H9 (cell line): ENCODE results near the gene MYMK. TPM values are rescaled to one million over a fixed set of nuclear protein-coding genes. Genes with fewer than 3 reads are reported as not detected.

Experiments used
- DNase-seq: peaks from one replicate; pipeline ENCODE4 v3.0.0-alpha.2; 2017
- H2AFZ ChIP-seq: one replicate; pipeline ENCODE4 v1.6.1; 2013; ENCODE audit warnings: mild to moderate bottlenecking, low read length, control low read depth, moderate library complexity
- H2AK5ac ChIP-seq: 2 replicates; pipeline ENCODE4 v1.6.1; 2013; ENCODE audit warnings: low read length, control low read depth, mixed read lengths; ENCODE audit not compliant: insufficient read length
- H2BK120ac ChIP-seq: one replicate; pipeline ENCODE4 v1.6.1; 2013; ENCODE audit warnings: low read depth, mild to moderate bottlenecking, low read length, control low read depth, inconsistent platforms; ENCODE audit not compliant: poor library complexity, severe bottlenecking
- H2BK12ac ChIP-seq: 2 replicates; pipeline ENCODE4 v1.6.1; 2013; ENCODE audit warnings: low read length, control low read depth, mixed read lengths, low read depth; ENCODE audit not compliant: insufficient read length
- H2BK15ac ChIP-seq: 2 replicates; pipeline ENCODE4 v1.6.1; 2013; ENCODE audit warnings: low read depth, low read length, control low read depth
- H2BK20ac ChIP-seq: one replicate; pipeline ENCODE4 v1.6.1; 2013; ENCODE audit warnings: low read depth, mild to moderate bottlenecking, low read length, control low read depth, inconsistent platforms; ENCODE audit not compliant: poor library complexity, severe bottlenecking
- H2BK5ac ChIP-seq: 2 replicates; pipeline ENCODE4 v1.6.1; 2013; ENCODE audit warnings: low read length, control low read depth, mixed read lengths; ENCODE audit not compliant: insufficient read length
- H3K14ac ChIP-seq: 2 replicates; pipeline ENCODE4 v1.6.1; 2013; ENCODE audit warnings: low read length, control low read depth; ENCODE audit not compliant: insufficient read depth
- H3K18ac ChIP-seq: 2 replicates; pipeline ENCODE4 v1.6.1; 2013; ENCODE audit warnings: low read depth, mild to moderate bottlenecking, mixed read lengths, low read length, control low read depth; ENCODE audit not compliant: insufficient read length
- H3K23ac ChIP-seq: 2 replicates; pipeline ENCODE4 v1.6.1; 2013; ENCODE audit warnings: low read length, control low read depth, mixed read lengths, low read depth; ENCODE audit not compliant: insufficient read length
- H3K23me2 ChIP-seq: 2 replicates; pipeline ENCODE4 v1.6.1; 2013; ENCODE audit warnings: low read depth, mild to moderate bottlenecking, mixed read lengths, low read length, control low read depth; ENCODE audit not compliant: insufficient read length, poor library complexity, severe bottlenecking
- H3K27ac ChIP-seq: 2 replicates; pipeline ENCODE4 v1.5.1; 2013; ENCODE audit warnings: low read length, control low read depth, mixed read lengths, low read depth; ENCODE audit not compliant: insufficient read length
- H3K27me3 ChIP-seq: 2 replicates; pipeline ENCODE4 v1.6.1; 2013; ENCODE audit warnings: low read length, control low read depth, inconsistent platforms; ENCODE audit not compliant: insufficient read depth
- H3K4ac ChIP-seq: 2 replicates; pipeline ENCODE4 v1.6.1; 2013; ENCODE audit warnings: low read depth, mild to moderate bottlenecking, control low read depth, inconsistent platforms, low read length, moderate library complexity
- H3K4me1 ChIP-seq: 2 replicates; pipeline ENCODE4 v1.6.1; 2013; ENCODE audit warnings: low read length, control low read depth, inconsistent platforms; ENCODE audit not compliant: insufficient read depth
- H3K4me2 ChIP-seq: 2 replicates; pipeline ENCODE4 v1.6.1; 2013; ENCODE audit warnings: low read length, control low read depth, mixed read lengths; ENCODE audit not compliant: insufficient read length, insufficient read depth
- H3K56ac ChIP-seq: 2 replicates; pipeline ENCODE4 v1.6.1; 2013; ENCODE audit warnings: low read depth, mild to moderate bottlenecking, mixed read lengths, low read length, control low read depth; ENCODE audit not compliant: insufficient read length
- H3K79me1 ChIP-seq: 2 replicates; pipeline ENCODE4 v1.6.1; 2013; ENCODE audit warnings: low read depth, mild to moderate bottlenecking, moderate library complexity, low read length, control low read depth, inconsistent platforms; ENCODE audit not compliant: insufficient read depth, poor library complexity, severe bottlenecking
- H3K79me2 ChIP-seq: 2 replicates; pipeline ENCODE4 v1.6.1; 2013; ENCODE audit warnings: low read length, control low read depth, inconsistent platforms; ENCODE audit not compliant: insufficient read depth
- H3K9ac ChIP-seq: 2 replicates; pipeline ENCODE4 v1.6.1; 2013; ENCODE audit warnings: low read length, control low read depth, mixed read lengths; ENCODE audit not compliant: insufficient read length; ENCODE audit errors: extremely low read depth
- H3K9me3 ChIP-seq: one replicate; pipeline ENCODE4 v1.6.1; 2013; ENCODE audit warnings: low read depth, low read length, inconsistent platforms; ENCODE audit not compliant: control insufficient read depth
- H3T11ph ChIP-seq: one replicate; pipeline ENCODE4 v1.6.1; 2013; ENCODE audit warnings: mild to moderate bottlenecking, low read length, control low read depth, inconsistent platforms
- H4K20me1 ChIP-seq: one replicate; pipeline ENCODE4 v1.6.1; 2013; ENCODE audit not compliant: control insufficient read depth, insufficient read length, insufficient read depth
- H4K5ac ChIP-seq: 2 replicates; pipeline ENCODE4 v1.6.1; 2013; ENCODE audit warnings: low read depth, mild to moderate bottlenecking, mixed read lengths, low read length, control low read depth; ENCODE audit not compliant: insufficient read length
- H4K8ac ChIP-seq: replicated peaks from 2 replicates; pipeline ENCODE4 v1.6.1; 2013; ENCODE audit warnings: low read length, control low read depth, mixed read lengths, low read depth; ENCODE audit not compliant: insufficient read length
- H4K91ac ChIP-seq: 2 replicates; pipeline ENCODE4 v1.6.1; 2013; ENCODE audit warnings: low read depth, mild to moderate bottlenecking, moderate library complexity, mixed read lengths, low read length, control low read depth; ENCODE audit not compliant: insufficient read length
- H3K27ac Mint-ChIP-seq, 3 experiments: 2 replicates in 2 of 3; 3 replicates in 1 of 3; pipeline ENCODE4 v1.8.0; 2020 to 2021; ENCODE audit warnings: mixed read lengths in 3 of 3, mild to moderate bottlenecking in 1 of 3, moderate library complexity in 1 of 3
- H3K27me3 Mint-ChIP-seq: 2 replicates; pipeline ENCODE4 v1.8.0; 2021; ENCODE audit warnings: low read depth, mild to moderate bottlenecking, moderate library complexity, mixed read lengths
- H3K36me3 Mint-ChIP-seq, 3 experiments: 2 replicates in 2 of 3; 3 replicates in 1 of 3; pipeline ENCODE4 v1.8.0; 2020 to 2021; ENCODE audit warnings: low read depth in 3 of 3, mixed read lengths in 3 of 3; ENCODE audit not compliant: insufficient read depth in 1 of 3
- H3K4me1 Mint-ChIP-seq, 2 experiments: 2 replicates each; pipeline ENCODE4 v1.8.0; 2020; ENCODE audit warnings: mixed read lengths in 2 of 2
- H3K4me3 Mint-ChIP-seq, 2 experiments: 2 replicates in 1 of 2; 3 replicates in 1 of 2; pipeline ENCODE4 v1.8.0; 2020 to 2021; ENCODE audit warnings: mild to moderate bottlenecking in 2 of 2, mixed read lengths in 2 of 2, moderate library complexity in 1 of 2
- H3K9me3 Mint-ChIP-seq, 2 experiments: 2 replicates in 1 of 2; 3 replicates in 1 of 2; pipeline ENCODE4 v1.8.0; 2020; ENCODE audit warnings: mild to moderate bottlenecking in 2 of 2, mixed read lengths in 2 of 2, moderate library complexity in 1 of 2
- CTCF ChIP-seq: fragments of 200-600 bp; sonication (generic); conservative IDR thresholded peaks from 3 replicates; pipeline ENCODE4 v1.8.0; 2021; ENCODE audit warnings: antibody characterized with exemption, mild to moderate bottlenecking
- WGBS: extraction: QIAGEN DNeasy Blood & Tissue Kit; methylation state at CpG from one replicate; pipeline ENCODE4 v1.1.7; 2013; ENCODE audit warnings: missing lambda C conversion rate, low lambda C conversion rate, mixed read lengths; ENCODE audit not compliant: insufficient read length; ENCODE audit errors: extremely low coverage; 5-methylcytosine and 5-hydroxymethylcytosine counted together
- total RNA-seq: library from RNA; stranded (reverse); gene quantifications from 2 replicates; pipeline ENCODE4 v1.2.1, GENCODE V29; 2021

The MYMK gene
- total RNA-seq, 1 experiment from 2014 or later, result not detected

GRCh38 chr9:133514460-133515239 lies 10.1 kb downstream of the MYMK start:
- H4K8ac ChIP-seq, result no peak overlapping the region
- TF ChIP-seq CTCF, result no peak
- no peaks in the 10 kb centered on the region for H3K23me2 ChIP-seq
- H2BK120ac ChIP-seq, result no peak overlapping the region
- no peak overlapping the region for H3K23ac ChIP-seq
- H3K27ac ChIP-seq, result no peak overlapping the region
- no peaks in the 10 kb centered on the region for H3K9me3 ChIP-seq
- no peaks in the 10 kb centered on the region for H3K27me3 ChIP-seq
- peaks cover 3 to 12% of the 10 kb centered on the region in 2 experiments for H3K4me1 Mint-ChIP-seq
- no peak overlapping the region for H3K4ac ChIP-seq
- WGBS, result no CpG with 5 or more reads among the region's 14 CpGs
- H3K79me1 ChIP-seq, result no peaks in the 10 kb centered on the region
- no peak overlapping the region for H4K91ac ChIP-seq
- no peaks in the 10 kb centered on the region for H3K36me3 Mint-ChIP-seq
- H2BK20ac ChIP-seq, result no peak overlapping the region
- no peak for DNase-seq
- no peak overlapping the region for H3T11ph ChIP-seq
- no peak overlapping the region for H3K14ac ChIP-seq
- H2AFZ ChIP-seq, result no peak overlapping the region
- no peak overlapping the region for H2AK5ac ChIP-seq
- peaks cover 14% of the 10 kb centered on the region for H3K27me3 Mint-ChIP-seq
- no peaks in the 10 kb centered on the region for H3K9me3 Mint-ChIP-seq
- no peaks in the 10 kb centered on the region for H4K20me1 ChIP-seq
- no peak overlapping the region for H3K9ac ChIP-seq
- no peak overlapping the region for H2BK15ac ChIP-seq
- no peak overlapping the region for H3K4me3 Mint-ChIP-seq
- no peak overlapping the region for H3K56ac ChIP-seq
- H3K4me2 ChIP-seq, result no peak overlapping the region
- no peak overlapping the region for H3K18ac ChIP-seq
- no peak overlapping the region for H4K5ac ChIP-seq
- no peak overlapping the region for H3K27ac Mint-ChIP-seq
- no peak overlapping the region for H2BK12ac ChIP-seq
- no peak overlapping the region for H2BK5ac ChIP-seq
- H3K79me2 ChIP-seq, result no peaks in the 10 kb centered on the region
- H3K4me1 ChIP-seq, result no peaks in the 10 kb centered on the region; the same call in 1 of the 2 replicates
